ENCODE results near the gene FBXO15.

Gene FBXO15

GRCh38 chr18:74147491-74147778 lies 199 bp downstream of the FBXO15 start:
- TF ChIP-seq SNAI2 (CRISPR knock-in tag; IDR thresholded peaks at IDR 0.05) (no peak), ISL1 (CRISPR knock-in tag; IDR thresholded peaks at IDR 0.05) (no peak), ZNF8 (CRISPR knock-in tag; IDR thresholded peaks at IDR 0.05) (no peak), TOX (CRISPR knock-in tag; IDR thresholded peaks at IDR 0.05; ENCODE audit: borderline replicate concordance) (no peak)
- ATAC-seq = no peak

GRCh38 chr18:74146756-74147155 lies 878 bp downstream of the FBXO15 start:
- no peak for ATAC-seq
- no peak for TF ChIP-seq ESRRG (CRISPR knock-in tag; IDR thresholded peaks at IDR 0.05)
- no peak for TF ChIP-seq ZNF8 (CRISPR knock-in tag; IDR thresholded peaks at IDR 0.05)

GRCh38 chr18:74142252-74142651 lies 5.4 kb downstream of the FBXO15 start:
- TF ChIP-seq BACH2 (CRISPR knock-in tag; IDR thresholded peaks at IDR 0.05; ENCODE audit: borderline replicate concordance) (no peak), TOX (CRISPR knock-in tag; IDR thresholded peaks at IDR 0.05; ENCODE audit: borderline replicate concordance) (no peak), ZFP30 (CRISPR knock-in tag; IDR thresholded peaks at IDR 0.05) (no peak), ESRRG (CRISPR knock-in tag; IDR thresholded peaks at IDR 0.05) (no peak), CSRNP3 (CRISPR knock-in tag; IDR thresholded peaks at IDR 0.05) (no peak), CREB5 (CRISPR knock-in tag; IDR thresholded peaks at IDR 0.05; ENCODE audit: low read depth) (no peak), OSR1 (CRISPR knock-in tag; IDR thresholded peaks at IDR 0.05) (no peak), SNAI2 (CRISPR knock-in tag; IDR thresholded peaks at IDR 0.05) (no peak), ZNF70 (CRISPR knock-in tag; IDR thresholded peaks at IDR 0.05) (no peak), CSDC2 (CRISPR knock-in tag; IDR thresholded peaks at IDR 0.05) (no peak), GLIS3 (CRISPR knock-in tag; IDR thresholded peaks at IDR 0.05) (no peak)
- no peak for ATAC-seq

- TF ChIP-seq ZNF8 (CRISPR knock-in tag; IDR thresholded peaks at IDR 0.05) = no peak
- no peak for TF ChIP-seq TSHZ2 (CRISPR knock-in tag; IDR thresholded peaks at IDR 0.05)
- no peak for TF ChIP-seq BACH2 (CRISPR knock-in tag; IDR thresholded peaks at IDR 0.05; ENCODE audit: borderline replicate concordance)
- no peak for TF ChIP-seq RARB (CRISPR knock-in tag; IDR thresholded peaks at IDR 0.05)
- TF ChIP-seq PPARA (CRISPR knock-in tag; IDR thresholded peaks at IDR 0.05; ENCODE audit: borderline replicate concordance) = no peak
- TF ChIP-seq ZFP30 (CRISPR knock-in tag; IDR thresholded peaks at IDR 0.05) = no peak
- TF ChIP-seq CREB5 (CRISPR knock-in tag; IDR thresholded peaks at IDR 0.05; ENCODE audit: low read depth) = no peak
- no peak for TF ChIP-seq ZFP3 (CRISPR knock-in tag; IDR thresholded peaks at IDR 0.05)
- TF ChIP-seq PATZ1 (CRISPR knock-in tag; IDR thresholded peaks at IDR 0.05; ENCODE audit: borderline replicate concordance) = no peak
- no peak for TF ChIP-seq TCF4 (CRISPR knock-in tag; IDR thresholded peaks at IDR 0.05; ENCODE audit: borderline replicate concordance)
- TF ChIP-seq ZNF565 (CRISPR knock-in tag; conservative IDR thresholded peaks at IDR 0.05; ENCODE audit: low read depth) = no peak
- TF ChIP-seq ESRRG (CRISPR knock-in tag; IDR thresholded peaks at IDR 0.05) = no peak
- no peak for TF ChIP-seq ISL1 (CRISPR knock-in tag; IDR thresholded peaks at IDR 0.05)
- no peak for TF ChIP-seq GLIS3 (CRISPR knock-in tag; IDR thresholded peaks at IDR 0.05)
- TF ChIP-seq TOX (CRISPR knock-in tag; IDR thresholded peaks at IDR 0.05; ENCODE audit: borderline replicate concordance) = no peak
- no peak for TF ChIP-seq SNAI2 (CRISPR knock-in tag; IDR thresholded peaks at IDR 0.05)
- TF ChIP-seq ZNF70 (CRISPR knock-in tag; IDR thresholded peaks at IDR 0.05) = no peak
- ATAC-seq = no peak
Observed at GRCh38 chr18:74141667-74142066, 6.0 kb downstream of the FBXO15 start.

Measured in SK-N-SH treated with all-trans-retinoic acid at 6 μM for 48 hours (cell line).